Upper lobe of left lung (tissue), 4 donors: Measurements from ENCODE around the gene QSOX1.

ENCODE experiments used
- EP300 ChIP-seq, 4 donors: sonication (generic); formaldehyde crosslinking; IDR thresholded peaks; one replicate each; pipeline ENCODE4 v1.5.1; 2017; ENCODE audit warnings: antibody characterized with exemption in 4 of 4, control low read depth in 2 of 4
- POLR2A ChIP-seq, 4 donors: fragments of 450-650 bp; IDR thresholded peaks; one replicate each; pipeline ENCODE4 v1.5.1; 2016 to 2017; ENCODE audit warnings: antibody characterized with exemption in 4 of 4, mild to moderate bottlenecking in 2 of 4
- POLR2AphosphoS5 ChIP-seq, 2 donors: sonication (generic); formaldehyde crosslinking; IDR thresholded peaks; one replicate each; pipeline ENCODE4 v1.5.1; 2017; ENCODE audit warnings: antibody characterized with exemption in 2 of 2
- TF ChIP-seq, protein P1 (sequence below), 6 experiments: fragments of 450-650 bp in 4 of 6; fragments of 200-600 bp in 2 of 6; sonication (generic) in 2 of 6; IDR thresholded peaks; one replicate each; pipeline ENCODE4 v1.5.1; 2016 to 2019; ENCODE audit warnings: antibody characterized with exemption in 6 of 6

DNA sequence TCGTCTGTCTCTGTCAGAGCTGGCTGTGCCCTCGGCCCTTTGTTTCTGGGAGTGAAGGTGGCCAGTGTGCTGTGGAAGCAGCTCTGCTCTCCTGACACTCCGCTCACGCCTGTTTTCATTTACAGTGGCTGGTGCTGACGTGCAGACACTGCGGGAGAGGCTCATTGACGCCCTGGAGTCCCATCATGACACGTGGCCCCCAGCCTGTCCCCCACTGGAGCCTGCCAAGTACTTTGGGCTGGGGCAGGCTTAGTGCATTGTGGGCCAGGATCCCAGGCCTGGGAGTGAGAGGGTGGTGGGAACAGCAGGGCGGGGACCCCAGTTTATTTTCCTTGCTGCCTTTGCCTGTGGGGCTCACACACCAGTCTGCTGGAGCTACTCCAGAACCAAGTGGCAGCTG lies 21.1 kb downstream of the QSOX1 start:
- TF ChIP-seq, protein P1, sequence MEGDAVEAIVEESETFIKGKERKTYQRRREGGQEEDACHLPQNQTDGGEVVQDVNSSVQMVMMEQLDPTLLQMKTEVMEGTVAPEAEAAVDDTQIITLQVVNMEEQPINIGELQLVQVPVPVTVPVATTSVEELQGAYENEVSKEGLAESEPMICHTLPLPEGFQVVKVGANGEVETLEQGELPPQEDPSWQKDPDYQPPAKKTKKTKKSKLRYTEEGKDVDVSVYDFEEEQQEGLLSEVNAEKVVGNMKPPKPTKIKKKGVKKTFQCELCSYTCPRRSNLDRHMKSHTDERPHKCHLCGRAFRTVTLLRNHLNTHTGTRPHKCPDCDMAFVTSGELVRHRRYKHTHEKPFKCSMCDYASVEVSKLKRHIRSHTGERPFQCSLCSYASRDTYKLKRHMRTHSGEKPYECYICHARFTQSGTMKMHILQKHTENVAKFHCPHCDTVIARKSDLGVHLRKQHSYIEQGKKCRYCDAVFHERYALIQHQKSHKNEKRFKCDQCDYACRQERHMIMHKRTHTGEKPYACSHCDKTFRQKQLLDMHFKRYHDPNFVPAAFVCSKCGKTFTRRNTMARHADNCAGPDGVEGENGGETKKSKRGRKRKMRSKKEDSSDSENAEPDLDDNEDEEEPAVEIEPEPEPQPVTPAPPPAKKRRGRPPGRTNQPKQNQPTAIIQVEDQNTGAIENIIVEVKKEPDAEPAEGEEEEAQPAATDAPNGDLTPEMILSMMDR (IDR thresholded peaks at IDR 0.05) = no peak
- no peak for TF ChIP-seq POLR2AphosphoS5 (IDR thresholded peaks at IDR 0.05)
- no peak for TF ChIP-seq EP300 (IDR thresholded peaks at IDR 0.05)
- no peak for TF ChIP-seq POLR2A (IDR thresholded peaks at IDR 0.05)
